Nephron progenitor cell (in vitro differentiated cells): ENCODE measurements around the gene ZNRF1.
"Not testable (repeated sequence)": the region's sequence is repeated elsewhere in the genome, so short reads cannot be mapped to it uniquely, and the experiment has no call there.

Experiments
- DNase-seq: peaks from one replicate; pipeline ENCODE4 v3.0.0; 2021
- H3K27ac Mint-ChIP-seq: 2 replicates; pipeline ENCODE4 v1.8.0; 2021; ENCODE audit warnings: mild to moderate bottlenecking, moderate library complexity, mixed read lengths
- H3K27me3 Mint-ChIP-seq: 2 replicates; pipeline ENCODE4 v1.8.0; 2021; ENCODE audit warnings: mild to moderate bottlenecking, low read depth, mixed read lengths; ENCODE audit not compliant: poor library complexity
- H3K36me3 Mint-ChIP-seq: 2 replicates; pipeline ENCODE4 v1.8.0; 2021; ENCODE audit warnings: low read depth, mixed read lengths
- H3K4me1 Mint-ChIP-seq: 2 replicates; pipeline ENCODE4 v1.8.0; 2021; ENCODE audit warnings: mixed read lengths
- H3K4me3 Mint-ChIP-seq: 2 replicates; pipeline ENCODE4 v1.8.0; 2021; ENCODE audit warnings: mild to moderate bottlenecking, moderate library complexity, mixed read lengths
- H3K9me3 Mint-ChIP-seq: 2 replicates; pipeline ENCODE4 v1.8.0; 2021; ENCODE audit warnings: mild to moderate bottlenecking, moderate library complexity, mixed read lengths
- CTCF ChIP-seq: fragments of 200-600 bp; sonication (generic); IDR thresholded peaks from 2 replicates; pipeline ENCODE4 v1.5.0; 2021; ENCODE audit warnings: antibody characterized with exemption

ZNRF1 gene

GRCh38 chr16:74987027-74987681, 11.7 kb upstream of the ZNRF1 start:
- no peak for TF ChIP-seq CTCF
- no peak overlapping the region for H3K4me3 Mint-ChIP-seq
- H3K4me1 Mint-ChIP-seq: peaks cover 24% of the 10 kb centered on the region
- DNase-seq: no peak
- no peaks in the 10 kb centered on the region for H3K9me3 Mint-ChIP-seq
- no peak overlapping the region for H3K27ac Mint-ChIP-seq
- H3K27me3 Mint-ChIP-seq: peaks cover 11% of the 10 kb centered on the region
- peaks cover 2% of the 10 kb centered on the region for H3K36me3 Mint-ChIP-seq

GRCh38 chr16:74989864-74990263, 9.0 kb upstream of the ZNRF1 start:
- not testable (repeated sequence) for H3K4me3 Mint-ChIP-seq, H3K36me3 Mint-ChIP-seq, DNase-seq, H3K27ac Mint-ChIP-seq, H3K9me3 Mint-ChIP-seq
- peaks cover 14% of the 10 kb centered on the region for H3K27me3 Mint-ChIP-seq
- peaks cover 16% of the 10 kb centered on the region for H3K4me1 Mint-ChIP-seq

- peaks cover 16% of the 10 kb centered on the region for H3K4me1 Mint-ChIP-seq
- H3K36me3 Mint-ChIP-seq: no peaks in the 10 kb centered on the region
- no peak for TF ChIP-seq CTCF
- no peaks in the 10 kb centered on the region for H3K9me3 Mint-ChIP-seq
- no peak overlapping the region for H3K4me3 Mint-ChIP-seq
- no peak for DNase-seq
- H3K27me3 Mint-ChIP-seq: peaks cover 17% of the 10 kb centered on the region
- no peak overlapping the region for H3K27ac Mint-ChIP-seq
Observed at GRCh38 chr16:74990832-74991231, 8.0 kb upstream of the ZNRF1 start.

- TF ChIP-seq CTCF: no peak
- H3K9me3 Mint-ChIP-seq: no peaks in the 10 kb centered on the region
- H3K4me3 Mint-ChIP-seq: no peak overlapping the region
- peaks cover 17% of the 10 kb centered on the region for H3K27me3 Mint-ChIP-seq
- peaks cover 16% of the 10 kb centered on the region for H3K4me1 Mint-ChIP-seq
- no peak overlapping the region for H3K27ac Mint-ChIP-seq
- H3K36me3 Mint-ChIP-seq: no peaks in the 10 kb centered on the region
- DNase-seq: no peak
Observed at GRCh38 chr16:74991268-74991592, 7.6 kb upstream of the ZNRF1 start.

- no peak overlapping the region for H3K4me3 Mint-ChIP-seq
- no peaks in the 10 kb centered on the region for H3K36me3 Mint-ChIP-seq
- DNase-seq: no peak
- no peaks in the 10 kb centered on the region for H3K9me3 Mint-ChIP-seq
- TF ChIP-seq CTCF: no peak
- peaks cover 13% of the 10 kb centered on the region for H3K4me1 Mint-ChIP-seq
- peak overlapping the region; percentile 17 for H3K27ac Mint-ChIP-seq
- peaks cover 19% of the 10 kb centered on the region for H3K27me3 Mint-ChIP-seq
Observed at GRCh38 chr16:74991593-74992403, 7.0 kb upstream of the ZNRF1 start.

GRCh38 chr16:74995986-74996385, 2.8 kb upstream of the ZNRF1 start:
- no peak for TF ChIP-seq CTCF
- Mint-ChIP-seq H3K36me3 (no peaks in the 10 kb centered on the region), H3K9me3 (no peaks in the 10 kb centered on the region), H3K4me1 (peaks cover 30% of the 10 kb centered on the region), H3K27me3 (peaks cover 10% of the 10 kb centered on the region), H3K27ac (no peak overlapping the region), H3K4me3 (no peak overlapping the region)
- DNase-seq: no peak
